B cell (primary cell): ENCODE measurements around the gene FAM107B. TPM values are rescaled to one million over a fixed set of nuclear protein-coding genes. Genes with fewer than 3 reads are reported as not detected.

Experiments used
- ATAC-seq: fragments of 200-7000 bp; cut with Tn5 transposase; one replicate; pipeline ENCODE4 v1.10.0; 2021; ENCODE audit warnings: low read depth, mild to moderate bottlenecking, moderate number of reproducible peaks, moderate library complexity
- CTCF ChIA-PET: fragments of 350-600 bp; sonication (Branson Sonifier 250); formaldehyde crosslinking; loops from one replicate; lab custom pipeline; 2021; ENCODE audit warnings: antibody characterized with exemption, inconsistent platforms; lab: Charles Lee
- POLR2A ChIA-PET: fragments of 350-600 bp; sonication (Branson Sonifier 250); formaldehyde crosslinking; loops from one replicate; lab custom pipeline; 2021; ENCODE audit warnings: antibody characterized with exemption; lab: Charles Lee
- DNase-seq: peaks from one replicate; pipeline ENCODE4 v3.0.0; 2013
- H2AFZ ChIP-seq: 2 replicates; pipeline ENCODE4 v1.6.1; 2012; ENCODE audit warnings: mild to moderate bottlenecking, low read depth, low read length; ENCODE audit not compliant: insufficient read depth, poor library complexity, severe bottlenecking
- H3K27ac ChIP-seq, 2 donors: 1 replicate in 1 of 2; 2 replicates in 1 of 2; pipeline ENCODE4 v1.5.1; 2012 to 2013; ENCODE audit warnings: low read length in 2 of 2, mild to moderate bottlenecking in 2 of 2, moderate library complexity in 1 of 2
- H3K27me3 ChIP-seq, 4 experiments: fragments of 200-600 bp in 1 of 4; sonication (generic) in 1 of 4; replicated peaks in 1 of 4; 1 replicate in 2 of 4; 2 replicates in 2 of 4; pipeline versions ENCODE4 v1.6.1 to v1.7.0; 2013 to 2016; ENCODE audit warnings: low read length in 3 of 4, mild to moderate bottlenecking in 2 of 4, mixed read lengths in 1 of 4, moderate library complexity in 1 of 4; ENCODE audit not compliant: insufficient read depth in 4 of 4, control insufficient read depth in 3 of 4; ENCODE audit errors: control extremely low read depth in 1 of 4
- H3K36me3 ChIP-seq, 2 experiments: replicated peaks in 1 of 2; 1 replicate in 1 of 2; 2 replicates in 1 of 2; pipeline versions ENCODE4 v1.6.1 to v1.7.1; 2013; ENCODE audit warnings: low read length in 1 of 2; ENCODE audit not compliant: insufficient read depth in 2 of 2, control insufficient read depth in 1 of 2; ENCODE audit errors: control extremely low read depth in 1 of 2, extremely low read depth in 1 of 2
- H3K4me1 ChIP-seq, 2 donors: fragments of 200-600 bp in 1 of 2; sonication (generic) in 1 of 2; 1 replicate in 1 of 2; 2 replicates in 1 of 2; pipeline versions ENCODE4 v1.5.1 to v1.6.1; 2013 to 2017; ENCODE audit warnings: low read length in 2 of 2; ENCODE audit not compliant: control insufficient read depth in 2 of 2, insufficient read depth in 2 of 2
- H3K4me2 ChIP-seq: replicated peaks from 2 replicates; pipeline ENCODE3; 2012; ENCODE audit warnings: mild to moderate bottlenecking, low read depth, low read length; ENCODE audit not compliant: poor library complexity, severe bottlenecking
- H3K4me3 ChIP-seq, 5 experiments: fragments of 200-600 bp in 1 of 5; sonication (generic) in 1 of 5; 1 replicate in 3 of 5; 2 replicates in 2 of 5; pipeline versions ENCODE4 v1.5.1 to v1.7.0; 2011 to 2016; ENCODE audit warnings: low read length in 4 of 5, mild to moderate bottlenecking in 4 of 5, low read depth in 2 of 5, control low read depth in 1 of 5, moderate library complexity in 1 of 5; ENCODE audit not compliant: insufficient read depth in 1 of 5; ENCODE audit errors: control extremely low read depth in 1 of 5, extremely low read depth in 1 of 5
- H3K79me2 ChIP-seq: fragments of 200-600 bp; sonication (generic); one replicate; pipeline ENCODE4 v1.6.0; 2016; ENCODE audit warnings: low read length; ENCODE audit not compliant: control insufficient read depth, insufficient read depth
- H3K9ac ChIP-seq: fragments of 200-600 bp; sonication (generic); 2 replicates; pipeline ENCODE4 v1.6.1; 2017; ENCODE audit warnings: mild to moderate bottlenecking, low read length, moderate library complexity
- H3K9me3 ChIP-seq, 3 donors: one replicate each; pipeline versions ENCODE4 v1.6.1 to v1.7.1; 2013; ENCODE audit warnings: low read length in 2 of 3; ENCODE audit not compliant: control insufficient read depth in 2 of 3, insufficient read depth in 1 of 3; ENCODE audit errors: control extremely low read depth in 1 of 3
- H4K20me1 ChIP-seq: 2 replicates; pipeline ENCODE4 v1.6.0; 2012; ENCODE audit warnings: mild to moderate bottlenecking, low read length; ENCODE audit not compliant: insufficient read depth, control insufficient read depth, poor library complexity, severe bottlenecking
- H3K27ac Mint-ChIP-seq: one replicate; pipeline ENCODE4 v1.8.0; 2021; ENCODE audit warnings: mixed read lengths
- H3K27me3 Mint-ChIP-seq: one replicate; pipeline ENCODE4 v1.8.0; 2021; ENCODE audit warnings: mixed read lengths
- H3K4me1 Mint-ChIP-seq: one replicate; pipeline ENCODE4 v1.8.0; 2021; ENCODE audit warnings: mixed read lengths
- H3K4me3 Mint-ChIP-seq: one replicate; pipeline ENCODE4 v1.8.0; 2021; ENCODE audit warnings: mixed read lengths
- H3K9me3 Mint-ChIP-seq: one replicate; pipeline ENCODE4 v1.8.0; 2022; ENCODE audit warnings: mixed read lengths; ENCODE audit not compliant: insufficient read depth
- EZH2 ChIP-seq: IDR thresholded peaks from 2 replicates; pipeline ENCODE4 v1.6.1; 2012; ENCODE audit warnings: borderline replicate concordance, low read depth, mild to moderate bottlenecking, moderate library complexity, low read length; ENCODE audit not compliant: insufficient read depth, poor library complexity, severe bottlenecking
- WGBS: methylation state at CpG from one replicate; pipeline ENCODE4 v1.1.5; 2013; ENCODE audit warnings: missing lambda C conversion rate; ENCODE audit not compliant: insufficient coverage; 5-methylcytosine and 5-hydroxymethylcytosine counted together
- intact Hi-C: fragments of 100-400 bp; cut with micrococcal nuclease; formaldehyde crosslinking; loops from one replicate; pipeline ENCODE4 v1.10.0; 2022
- polyA plus RNA-seq: library from polyadenylated mRNA; depleted of rRNA; stranded (reverse); fragments of >200 nt; gene quantifications from 2 replicates; pipeline ENCODE4 v1.2.3, GENCODE V29; 2012
- total RNA-seq, 2 donors: library from RNA; stranded (reverse); fragments of 120-200 nt in 1 of 2; gene quantifications; 1 replicate in 1 of 2; 2 replicates in 1 of 2; pipeline versions ENCODE4 v1.2.3 to v1.2.4, GENCODE V29; 2013 to 2022
- TF ChIP-seq, protein P1 (sequence below): fragments of 200-600 bp; IDR thresholded peaks from one replicate; pipeline ENCODE4 v1.8.0; 2022; ENCODE audit warnings: antibody characterized with exemption, mild to moderate bottlenecking

The FAM107B gene
- total and polyA plus RNA-seq, 2 donors (not counting 1 experiment from before 2014, with no cell fraction given), result 31.9 to 318 TPM

DNA sequence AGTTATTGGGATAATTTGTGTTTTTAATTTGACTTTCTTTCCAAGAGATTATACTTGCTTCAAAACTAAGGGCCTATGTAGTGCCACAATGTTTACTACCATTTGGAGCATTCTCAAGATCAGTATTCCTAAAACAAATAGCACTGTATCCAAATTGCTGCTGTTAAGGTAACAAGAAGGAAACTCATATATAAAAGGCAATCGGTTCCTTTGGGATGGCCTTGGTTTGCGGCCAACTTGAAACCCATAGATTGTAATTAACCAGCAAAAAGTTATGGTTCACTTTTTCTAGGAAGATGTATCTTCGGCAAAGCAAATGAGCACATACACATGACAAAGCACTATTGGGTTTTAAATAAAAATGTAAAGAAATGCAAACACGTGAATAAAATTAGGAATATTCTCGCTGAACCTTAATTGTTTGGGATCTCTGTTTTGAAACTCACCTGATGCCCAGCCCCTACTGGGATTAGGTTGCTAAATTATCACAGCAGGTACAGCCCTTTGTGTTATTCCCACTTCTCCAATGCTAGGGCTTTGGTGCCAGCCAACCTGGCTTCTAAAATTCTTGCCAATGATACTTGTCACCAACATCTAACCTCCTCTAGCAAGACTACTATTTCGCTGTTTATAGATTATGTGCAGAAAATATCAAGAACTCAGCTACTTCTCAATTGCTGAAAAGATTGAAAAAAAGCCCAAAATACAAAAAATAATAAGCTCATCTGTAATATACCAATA lies 47.1 kb upstream of the FAM107B start:
- Mint-ChIP-seq H3K27ac (no peak overlapping the region), H3K9me3 (no peaks in the 10 kb centered on the region), H3K4me1 (peaks cover 31% of the 10 kb centered on the region), H3K27me3 (no peaks in the 10 kb centered on the region), H3K4me3 (no peak overlapping the region)
- Histone ChIP-seq H3K4me1 (peaks cover 16 to 18% of the 10 kb centered on the region in 2 donors), H3K36me3 (no peaks in the 10 kb centered on the region), H3K27me3 (no peaks in the 10 kb centered on the region), H3K79me2 (no peaks in the 10 kb centered on the region), H3K9me3 (peaks cover 0 to 7% (median 0%) of the 10 kb centered on the region in 3 donors), H3K27ac (no peak overlapping the region), H3K4me3 (no peak overlapping the region), H4K20me1 (no peaks in the 10 kb centered on the region), H2AFZ (no peak overlapping the region), H3K9ac (no peak overlapping the region), H3K4me2 (no peak overlapping the region)
- TF ChIP-seq, protein P1, sequence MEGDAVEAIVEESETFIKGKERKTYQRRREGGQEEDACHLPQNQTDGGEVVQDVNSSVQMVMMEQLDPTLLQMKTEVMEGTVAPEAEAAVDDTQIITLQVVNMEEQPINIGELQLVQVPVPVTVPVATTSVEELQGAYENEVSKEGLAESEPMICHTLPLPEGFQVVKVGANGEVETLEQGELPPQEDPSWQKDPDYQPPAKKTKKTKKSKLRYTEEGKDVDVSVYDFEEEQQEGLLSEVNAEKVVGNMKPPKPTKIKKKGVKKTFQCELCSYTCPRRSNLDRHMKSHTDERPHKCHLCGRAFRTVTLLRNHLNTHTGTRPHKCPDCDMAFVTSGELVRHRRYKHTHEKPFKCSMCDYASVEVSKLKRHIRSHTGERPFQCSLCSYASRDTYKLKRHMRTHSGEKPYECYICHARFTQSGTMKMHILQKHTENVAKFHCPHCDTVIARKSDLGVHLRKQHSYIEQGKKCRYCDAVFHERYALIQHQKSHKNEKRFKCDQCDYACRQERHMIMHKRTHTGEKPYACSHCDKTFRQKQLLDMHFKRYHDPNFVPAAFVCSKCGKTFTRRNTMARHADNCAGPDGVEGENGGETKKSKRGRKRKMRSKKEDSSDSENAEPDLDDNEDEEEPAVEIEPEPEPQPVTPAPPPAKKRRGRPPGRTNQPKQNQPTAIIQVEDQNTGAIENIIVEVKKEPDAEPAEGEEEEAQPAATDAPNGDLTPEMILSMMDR, result no peak
- no peak for TF ChIP-seq EZH2
- no peak for ATAC-seq
- POLR2A ChIA-PET, result no interaction called here
- WGBS, result 100% methylated on average over 2 of the region's 6 CpGs
- DNase-seq, result no peak
- CTCF ChIA-PET, result interaction anchor here (0.7 to 4.4 kb wide), 29 partner anchors 8 to 625 kb away, joined by 3 to 71 read pairs (median 7); partner anchors contain the start of genes CDNF, HSPA14 and MSANTD7
- intact Hi-C loops, result loop anchor here (2.0 to 5.0 kb wide), 2 partner anchors 71 to 165 kb away; no protein-coding TSS in a partner anchor

DNA sequence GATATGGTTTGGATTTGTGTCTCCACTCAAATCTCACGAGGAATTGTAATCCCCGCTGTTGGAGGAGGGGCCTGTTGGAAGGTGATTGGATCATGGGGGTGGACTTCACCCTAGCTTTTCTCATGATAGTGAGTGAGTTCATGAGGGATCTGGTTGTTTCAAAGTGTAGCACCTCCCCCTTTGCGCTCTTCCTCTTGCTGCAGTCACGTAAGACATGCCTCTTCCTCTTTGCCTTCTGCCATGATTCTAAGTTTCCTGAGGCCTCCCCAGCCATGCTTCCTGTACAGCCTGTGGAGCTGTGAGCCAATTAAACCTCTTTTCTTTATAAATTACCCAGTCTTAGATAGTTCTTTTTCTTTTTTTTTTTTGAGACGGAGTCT lies 46.1 kb upstream of the FAM107B start:
- H2AFZ ChIP-seq, result peak overlapping the region; percentile 19
- no peak overlapping the region for H3K4me3 Mint-ChIP-seq

More for the DNA sequence above, 46.1 kb upstream of the FAM107B start:
- intact Hi-C loops, result loop anchor here (5.0 kb wide), 1 partner anchor 163 kb away; no protein-coding TSS in a partner anchor
- Histone ChIP-seq H3K79me2 (no peaks in the 10 kb centered on the region), H3K9ac (no peak overlapping the region), H3K36me3 (no peaks in the 10 kb centered on the region), H3K4me1 (peaks cover 10% of the 10 kb centered on the region in 2 donors), H3K9me3 (peaks cover 0 to 7% (median 0%) of the 10 kb centered on the region in 3 donors), H3K27me3 (no peaks in the 10 kb centered on the region), H3K4me2 (no peak overlapping the region), H3K27ac (no peak overlapping the region), H4K20me1 (no peaks in the 10 kb centered on the region), H3K4me3 (no peak overlapping the region)
- ChIA-PET POLR2A (no interaction called here), CTCF (interaction anchor here (0.5 to 4.4 kb wide), 5 partner anchors 32 to 292 kb away, joined by 3 to 71 read pairs (median 3); no protein-coding TSS in a partner anchor)
- ATAC-seq (no peak), DNase-seq (no peak)
- TF ChIP-seq, protein P1, result no peak
- TF ChIP-seq EZH2, result no peak
- H3K9me3 Mint-ChIP-seq, result no peaks in the 10 kb centered on the region
- no peak overlapping the region for H3K27ac Mint-ChIP-seq
- peaks cover 23% of the 10 kb centered on the region for H3K4me1 Mint-ChIP-seq
- no peaks in the 10 kb centered on the region for H3K27me3 Mint-ChIP-seq
- WGBS, result 67% methylated on average over 3 of the region's 5 CpGs
